Activated CD4-positive, alpha-beta T cell treated with anti-CD3 and anti-CD28 coated beads for 48 hours (primary cell): ENCODE data around the gene RCBTB2.
A peak's percentile ranks its signal among the peaks of the same experiment; 100 is the strongest.

Experiments
- DNase-seq: peaks from one replicate; pipeline ENCODE4 v3.0.0-alpha.2; 2020

Gene RCBTB2

DNA sequence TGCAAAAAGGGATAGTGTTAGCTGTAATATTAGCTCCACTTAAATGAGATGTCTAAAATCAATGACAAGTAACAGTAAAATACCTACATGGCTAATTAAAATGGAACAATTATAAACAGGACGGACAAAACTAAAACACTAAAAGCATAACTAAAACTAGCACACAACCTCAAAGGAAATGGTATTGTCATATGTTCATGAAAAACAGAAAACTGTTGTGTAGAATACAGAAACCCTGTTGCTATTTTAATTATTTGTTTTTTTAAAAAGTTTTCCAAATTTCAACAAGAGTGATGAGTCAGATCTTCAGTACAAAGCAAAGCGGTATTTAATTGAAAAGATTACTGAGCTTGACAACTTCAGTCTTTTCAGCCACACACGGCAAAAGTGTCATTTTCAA, 4.2 kb downstream of the RCBTB2 start:
- no peak for DNase-seq

DNA sequence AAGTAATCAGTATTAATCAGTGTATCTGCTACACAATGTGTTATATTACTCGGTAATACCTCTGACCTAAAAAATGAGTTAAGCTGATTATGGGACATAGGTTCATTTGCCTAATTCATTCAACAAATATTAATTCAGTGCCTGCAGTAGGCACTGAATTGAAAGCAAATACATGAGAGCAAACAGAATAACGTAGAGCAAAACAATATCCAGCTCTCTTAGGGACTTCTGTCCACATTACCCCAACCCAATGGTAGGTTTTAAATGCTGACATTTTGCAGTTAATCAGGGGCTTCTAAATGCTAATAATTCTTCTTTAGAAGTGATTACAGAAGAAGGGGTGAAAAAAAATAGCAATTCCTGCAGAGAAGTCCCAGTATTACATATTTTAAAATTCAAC, 4.9 kb downstream of the RCBTB2 start:
- DNase-seq, result no peak

DNA sequence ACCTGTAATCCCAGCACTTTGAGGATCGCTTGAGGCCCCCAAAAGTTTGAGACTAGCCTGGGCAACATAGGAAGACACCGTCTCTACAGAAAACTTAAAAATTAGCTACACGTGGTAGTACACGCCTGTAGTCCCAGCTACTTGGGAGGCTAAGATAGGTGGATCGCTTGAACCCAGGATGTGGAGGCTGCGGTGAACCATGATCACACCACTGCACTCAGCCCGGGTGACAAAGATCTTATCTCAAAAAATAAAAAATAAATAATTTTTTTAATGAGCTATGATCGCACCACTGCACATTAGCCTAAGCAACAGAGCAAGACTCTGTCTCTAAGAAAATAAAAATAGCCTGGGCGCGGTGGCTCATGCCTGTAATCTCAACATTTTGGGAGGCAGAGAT, 6.6 kb downstream of the RCBTB2 start:
- DNase-seq, result no peak

- no peak for DNase-seq
Observed at GRCh38 chr13:48518083-48518482, 14.8 kb downstream of the RCBTB2 start.

GRCh38 chr13:48515732-48516131, 17.1 kb downstream of the RCBTB2 start:
- DNase-seq, result no peak

DNA sequence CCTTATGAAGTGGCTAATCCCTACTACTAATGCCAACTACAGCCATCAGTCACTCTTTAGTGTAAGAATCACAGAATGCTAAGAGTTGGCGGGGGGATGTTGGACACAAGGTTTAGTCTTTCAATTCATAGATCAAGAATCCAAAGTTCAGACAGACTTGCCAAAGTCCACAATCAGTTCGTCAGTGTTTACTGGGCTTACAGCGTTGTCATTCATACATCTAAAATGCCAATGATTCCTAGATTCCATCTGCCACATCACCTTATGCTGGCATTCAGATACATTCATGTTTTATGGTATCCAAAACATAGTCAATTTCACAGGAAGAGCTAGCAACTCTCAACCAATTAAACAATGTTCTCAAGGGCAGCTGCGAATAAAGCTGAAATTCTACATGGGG, 18.1 kb downstream of the RCBTB2 start:
- no peak for DNase-seq

- no peak for DNase-seq
Observed at GRCh38 chr13:48511621-48512230, 21.2 kb downstream of the RCBTB2 start.

DNA sequence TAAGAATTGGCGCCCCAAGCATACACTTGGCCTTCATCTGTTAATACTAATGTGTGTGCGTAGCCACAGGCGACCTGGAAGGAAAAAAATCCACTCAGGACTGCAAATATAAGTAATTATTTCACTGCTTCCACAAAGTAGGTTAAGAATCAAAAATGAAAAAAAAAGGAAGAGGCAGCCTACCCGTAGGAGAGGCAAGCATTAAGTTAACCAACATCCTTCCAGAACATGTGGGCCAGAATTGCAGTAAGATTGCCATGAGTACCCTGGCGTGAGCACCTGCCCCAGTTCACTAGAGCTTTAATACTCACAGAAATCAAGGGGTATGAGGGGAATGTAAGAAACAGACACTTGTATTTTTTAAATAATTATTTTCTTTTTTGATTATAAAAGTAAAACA, 22.2 kb downstream of the RCBTB2 start:
- no peak for DNase-seq

GRCh38 chr13:48508011-48508410, 24.9 kb downstream of the RCBTB2 start:
- DNase-seq, result no peak

DNA sequence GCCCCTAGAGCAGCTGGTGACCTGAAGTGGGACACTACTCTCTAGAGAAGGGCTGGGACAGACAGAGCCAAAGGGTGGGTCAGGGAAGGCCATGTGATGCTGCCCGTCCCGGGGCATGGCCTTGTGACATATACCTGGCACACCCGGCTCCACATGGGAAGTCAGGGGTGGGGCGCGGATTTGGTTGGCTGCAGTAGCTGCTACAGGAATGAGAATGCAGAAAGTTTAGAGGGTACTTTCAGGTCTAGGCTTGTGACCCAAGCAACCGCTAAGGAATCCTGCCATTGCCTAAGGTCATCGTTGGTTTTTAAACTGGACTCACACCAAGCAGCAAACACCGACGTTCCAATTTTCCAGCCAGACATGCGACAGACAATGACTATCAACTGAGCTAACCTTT, 25.9 kb downstream of the RCBTB2 start:
- no peak for DNase-seq

DNA sequence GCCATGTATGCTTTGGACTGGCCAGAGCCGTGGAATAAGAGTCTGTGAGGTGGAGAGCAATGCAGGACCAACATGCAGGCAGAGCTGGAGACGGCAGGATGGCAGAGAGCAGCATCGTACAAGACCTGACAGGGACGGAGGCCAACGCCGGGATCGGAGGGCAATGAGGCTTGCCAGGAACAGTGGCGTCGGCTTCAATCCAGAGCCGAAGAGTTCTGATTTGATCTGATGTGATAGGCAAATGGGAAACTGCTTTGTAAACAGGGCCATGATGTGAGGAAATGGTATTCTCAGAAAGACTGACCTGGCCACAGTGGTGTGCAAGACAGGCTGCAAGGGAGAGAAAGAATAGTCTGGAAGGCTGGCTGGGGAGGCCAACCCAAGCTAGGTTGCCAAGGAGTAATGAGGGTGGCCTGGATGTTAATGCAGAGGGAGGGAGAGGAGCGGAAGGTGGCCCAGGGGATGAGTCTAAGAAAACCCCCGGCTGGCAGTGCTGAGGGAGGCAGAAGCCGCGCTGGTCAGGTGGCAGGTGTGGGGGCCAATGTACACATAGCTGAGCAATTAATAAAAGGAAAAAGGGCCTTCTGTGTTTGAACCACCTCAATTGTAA, 26.7 kb downstream of the RCBTB2 start:
- no peak for DNase-seq

- peak; percentile 54 for DNase-seq
Observed at GRCh38 chr13:48505597-48506091, 27.2 kb downstream of the RCBTB2 start.

DNA sequence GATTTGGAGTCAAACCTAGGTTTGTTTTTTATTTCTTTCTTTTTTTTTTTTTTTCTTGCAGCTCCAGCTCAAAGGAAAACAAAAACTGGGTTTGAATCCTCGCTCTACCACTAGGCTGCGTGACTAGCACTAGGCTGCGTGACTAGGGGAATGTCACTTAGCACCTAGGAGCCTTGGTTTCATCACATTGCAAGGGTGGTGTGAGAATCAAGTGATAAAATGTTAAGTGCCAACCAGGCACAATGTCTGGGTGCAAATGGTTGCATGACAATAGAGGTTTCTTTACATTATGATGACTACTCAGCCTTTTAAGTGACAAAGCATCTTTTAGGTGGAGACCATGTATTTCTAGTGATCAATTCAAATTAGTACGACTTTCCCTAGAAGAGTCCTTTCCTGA, 27.9 kb downstream of the RCBTB2 start:
- DNase-seq, result no peak

- DNase-seq, result no peak
Observed at GRCh38 chr13:48504606-48505005, 28.3 kb downstream of the RCBTB2 start.

DNA sequence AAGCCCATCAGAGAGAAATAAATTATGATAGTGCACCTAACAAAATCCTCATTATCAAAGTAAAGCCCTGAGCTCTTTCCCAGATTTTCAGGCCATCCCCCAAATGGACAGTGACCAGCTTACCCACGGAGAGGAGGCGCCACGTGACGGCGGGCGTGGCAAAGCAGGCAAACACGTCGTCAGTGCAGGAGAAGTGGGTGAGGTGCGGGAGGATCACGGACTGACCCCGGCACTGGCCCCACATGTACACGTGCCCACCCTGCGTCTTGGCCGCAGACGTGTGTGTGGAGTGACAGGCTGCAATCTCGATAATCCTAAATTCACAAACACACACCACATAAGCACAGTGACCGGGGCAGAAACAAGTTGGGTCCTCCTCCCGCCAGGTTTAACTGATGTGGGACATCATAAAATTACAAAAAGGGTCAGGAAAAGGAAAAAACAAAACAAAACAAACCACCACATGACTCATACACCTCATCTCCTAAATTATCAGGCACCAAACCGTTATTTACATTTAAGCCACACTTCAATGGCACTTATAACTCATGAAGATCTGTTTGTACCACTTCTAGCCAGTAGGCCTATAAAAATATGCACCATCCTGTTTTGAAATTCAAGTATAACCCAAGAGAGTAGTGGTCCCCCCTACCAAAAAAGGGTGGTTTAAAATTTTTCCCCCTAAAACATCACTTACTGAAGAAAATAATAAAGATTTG, 30.1 kb downstream of the RCBTB2 start:
- DNase-seq, result no peak

- no peak for DNase-seq
Observed at GRCh38 chr13:48501705-48502104, 31.2 kb downstream of the RCBTB2 start.

DNA sequence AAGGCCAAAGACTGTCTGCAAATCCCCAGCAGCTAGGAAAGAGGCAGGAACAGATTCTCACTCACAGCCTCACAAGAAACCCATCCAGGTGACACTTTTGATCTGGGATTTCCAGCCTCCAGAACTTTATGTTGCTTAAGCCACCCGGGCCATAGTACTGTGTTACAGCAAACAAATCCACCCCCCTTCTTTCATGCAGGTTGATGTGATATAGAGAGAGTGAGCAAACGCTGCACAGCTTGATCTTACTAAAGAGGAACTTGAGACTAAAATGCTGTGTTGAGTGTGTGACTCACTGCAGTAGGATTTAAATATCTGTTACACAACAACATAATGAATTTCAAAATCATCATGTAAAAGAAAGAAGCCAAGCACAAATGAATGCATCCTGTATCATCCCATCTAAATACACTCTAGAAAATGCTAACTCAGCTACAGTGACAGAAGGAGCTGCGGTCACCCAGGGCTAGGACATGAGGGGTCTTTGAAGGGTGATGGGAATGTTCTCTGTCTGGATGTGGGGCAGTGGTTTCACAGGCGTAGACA, 32.2 kb downstream of the RCBTB2 start:
- DNase-seq, result no peak

DNA sequence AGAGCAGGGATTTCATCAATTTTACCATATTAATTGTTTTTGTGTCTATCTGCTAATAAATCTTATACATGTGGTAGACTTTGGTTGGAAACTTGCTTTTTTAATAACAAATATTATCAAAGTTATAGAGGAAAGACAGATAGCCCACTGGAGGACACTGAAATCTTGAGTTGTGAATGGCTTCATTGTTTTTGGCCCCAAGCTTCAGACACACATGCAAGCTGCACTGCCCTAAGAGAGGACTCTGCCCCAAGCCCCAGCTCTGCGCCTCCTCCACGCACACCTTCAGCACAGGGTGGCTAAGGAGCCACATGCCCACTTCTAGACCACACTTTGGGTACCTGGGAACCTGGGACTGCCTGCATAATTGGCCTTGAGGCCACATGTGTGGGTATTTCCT, 35.2 kb downstream of the RCBTB2 start:
- DNase-seq, result no peak

DNA sequence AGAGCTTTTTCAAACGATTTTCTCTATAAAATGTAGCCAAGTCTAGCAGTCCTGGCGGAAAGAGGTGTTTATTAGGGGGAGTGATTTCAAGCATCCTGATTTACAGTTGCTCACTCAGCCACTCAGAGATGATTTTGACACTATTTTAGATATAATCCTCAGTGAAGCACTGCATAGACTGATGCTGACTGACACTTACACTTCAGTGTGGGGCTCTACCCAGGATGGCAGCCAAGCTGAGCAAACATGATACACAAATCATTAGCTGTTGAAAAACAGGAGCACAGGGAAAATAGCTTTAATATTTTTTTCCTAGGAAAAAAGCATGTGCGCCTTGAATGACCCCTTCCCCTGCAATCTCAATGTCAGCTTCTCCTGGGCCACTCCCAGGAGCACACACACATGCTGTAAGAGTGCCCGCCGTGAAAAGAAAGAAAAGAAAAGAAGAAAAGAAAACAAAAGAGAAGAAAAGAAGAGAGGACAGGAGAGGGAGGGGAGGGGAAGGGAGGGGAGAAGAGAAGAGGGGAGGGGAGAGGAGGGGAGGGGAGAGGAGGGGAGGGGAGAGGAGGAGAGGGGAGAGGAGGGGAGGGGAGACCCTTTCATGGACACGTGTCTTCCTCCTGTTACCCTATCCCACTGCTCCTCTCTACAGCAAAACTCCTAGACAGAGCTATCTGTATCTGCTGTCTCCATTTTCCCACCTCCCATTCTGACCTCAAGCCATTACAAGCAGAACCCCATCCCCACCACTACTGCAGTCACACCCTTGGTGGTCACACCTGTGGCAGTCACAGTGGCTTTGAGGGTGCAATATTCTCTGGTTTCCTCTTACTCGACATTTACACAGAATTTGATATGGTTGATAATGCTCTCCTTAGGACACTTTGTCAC, 36.4 kb downstream of the RCBTB2 start:
- DNase-seq, result no peak

GRCh38 chr13:48494874-48495273, 38.0 kb downstream of the RCBTB2 start:
- DNase-seq, result no peak

- no peak for DNase-seq
Observed at GRCh38 chr13:48493851-48494250, 39.0 kb downstream of the RCBTB2 start.

DNA sequence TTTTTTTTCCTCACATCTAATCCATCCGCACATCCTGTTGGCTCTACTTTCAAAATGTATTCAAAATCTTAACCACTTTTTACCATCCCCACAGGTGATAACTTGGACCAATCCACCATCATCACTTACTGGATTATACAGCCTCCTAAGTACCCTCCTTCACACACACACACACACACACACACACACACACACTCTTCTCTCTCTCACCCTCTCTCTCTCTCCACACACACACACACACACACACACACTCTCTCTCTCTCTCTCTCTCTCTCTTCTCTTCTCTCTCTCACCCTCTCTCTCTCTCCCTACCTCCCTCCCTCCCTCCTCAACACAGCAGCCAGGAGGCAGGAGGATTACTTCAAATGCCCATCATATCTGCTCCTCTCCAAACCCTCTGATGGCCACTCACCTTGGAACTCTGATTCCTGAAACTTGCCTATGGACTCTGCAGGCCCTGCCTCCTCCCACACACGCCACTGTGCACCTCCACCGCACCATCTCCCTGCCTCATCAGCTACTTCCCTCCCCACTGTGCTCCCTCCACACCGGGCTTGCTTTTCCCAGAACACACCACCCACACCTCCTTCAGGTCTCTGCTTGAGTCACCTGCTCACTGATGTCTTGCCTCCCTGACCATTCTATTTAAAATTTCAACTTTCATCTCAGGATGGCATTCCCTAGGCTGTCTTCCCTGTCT, 39.7 kb downstream of the RCBTB2 start:
- DNase-seq, result peak; percentile 31
